Inflammatory macrophage (primary cell): ENCODE results near the gene TICAM2.
A peak's percentile ranks its signal among the peaks of the same experiment; 100 is the strongest.
"Not testable (repeated sequence)": the region's sequence is repeated elsewhere in the genome, so short reads cannot be mapped to it uniquely, and the experiment has no call there.

Experiments
- DNase-seq, 2 donors: peaks; one replicate each; pipeline ENCODE4 v3.0.0-alpha.2; 2020 to 2022
- total RNA-seq, 18 experiments: gene quantifications; one replicate each; lab custom pipeline; 2026; ENCODE audit warnings: mixed read lengths in 6 of 18, inconsistent platforms in 2 of 18; lab: John Stamatoyannopoulos, UW

TICAM2 gene, protein sequence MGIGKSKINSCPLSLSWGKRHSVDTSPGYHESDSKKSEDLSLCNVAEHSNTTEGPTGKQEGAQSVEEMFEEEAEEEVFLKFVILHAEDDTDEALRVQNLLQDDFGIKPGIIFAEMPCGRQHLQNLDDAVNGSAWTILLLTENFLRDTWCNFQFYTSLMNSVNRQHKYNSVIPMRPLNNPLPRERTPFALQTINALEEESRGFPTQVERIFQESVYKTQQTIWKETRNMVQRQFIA
- 0.13 to 5.8 (median 1.1) reads per million in 18 experiments for total RNA-seq

DNA sequence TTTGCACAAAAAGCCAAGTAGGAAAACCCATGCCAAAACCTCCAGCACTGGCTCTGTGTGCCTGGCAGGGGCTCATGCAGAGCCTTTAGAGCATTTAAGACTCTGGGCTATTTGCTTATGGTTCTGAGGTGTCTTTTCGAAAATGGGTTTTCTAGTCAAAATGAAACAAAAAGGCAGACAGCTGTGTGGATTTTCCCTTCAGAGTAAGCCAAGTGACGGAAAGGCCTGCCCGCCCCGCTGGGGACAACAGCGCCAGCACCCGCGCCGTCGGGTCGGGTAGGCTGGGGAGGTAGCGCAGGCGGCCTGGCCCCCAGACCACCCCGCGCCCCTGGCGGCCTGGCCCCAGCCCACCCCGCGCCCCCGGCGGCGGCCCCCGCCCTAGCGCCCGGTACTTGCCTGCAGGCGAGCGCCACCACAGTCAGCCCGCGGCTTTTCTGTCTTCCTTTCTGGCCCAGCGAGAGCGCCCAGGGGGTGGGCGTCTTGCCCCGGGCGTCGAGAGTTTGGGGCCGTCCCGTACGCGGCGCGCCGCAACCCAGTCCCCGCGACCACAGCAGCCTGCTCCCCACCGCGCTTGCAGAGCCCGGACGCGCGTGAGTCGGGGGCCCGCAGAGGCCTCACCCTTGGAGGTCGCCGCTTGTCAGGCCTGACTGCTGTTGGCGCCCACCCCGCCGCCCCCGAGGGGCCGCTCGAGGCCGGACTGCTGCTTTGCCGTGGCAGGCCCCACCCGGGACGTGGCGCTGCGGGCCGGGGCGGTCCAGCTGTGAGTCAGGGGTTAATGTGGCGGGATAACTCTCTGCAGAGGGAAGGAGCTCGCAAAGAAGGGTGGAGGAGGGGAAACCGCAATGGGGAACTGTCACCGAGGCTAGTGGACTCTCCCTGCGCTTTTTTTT is at the start of gene TICAM2:
TICAM2 (minus strand) TSS at position 779 of the 890 bp plus-strand sequence. CDS start 21,223 bp downstream, outside the sequence.
- peak; percentile 78 to 79 for DNase-seq

DNA sequence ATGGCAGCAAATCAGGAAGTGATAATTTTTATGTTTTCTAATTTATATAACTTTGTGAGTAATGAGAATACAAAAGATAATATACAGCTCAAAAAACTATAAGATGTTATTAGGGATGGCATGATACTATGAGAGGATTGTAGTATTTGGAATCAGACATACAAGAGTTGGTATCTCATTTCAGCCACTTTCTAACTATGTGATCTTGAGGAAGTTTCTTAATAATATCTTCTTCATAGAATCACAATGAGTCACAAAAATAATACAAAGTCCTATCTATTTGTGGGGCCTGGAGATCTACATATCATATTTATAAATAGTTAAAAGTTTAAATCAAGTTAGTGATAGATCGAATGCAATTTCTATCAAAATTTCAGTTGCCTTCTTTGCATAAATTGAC is 47.3 kb upstream of the TICAM2 start:
- no peak for DNase-seq

DNA sequence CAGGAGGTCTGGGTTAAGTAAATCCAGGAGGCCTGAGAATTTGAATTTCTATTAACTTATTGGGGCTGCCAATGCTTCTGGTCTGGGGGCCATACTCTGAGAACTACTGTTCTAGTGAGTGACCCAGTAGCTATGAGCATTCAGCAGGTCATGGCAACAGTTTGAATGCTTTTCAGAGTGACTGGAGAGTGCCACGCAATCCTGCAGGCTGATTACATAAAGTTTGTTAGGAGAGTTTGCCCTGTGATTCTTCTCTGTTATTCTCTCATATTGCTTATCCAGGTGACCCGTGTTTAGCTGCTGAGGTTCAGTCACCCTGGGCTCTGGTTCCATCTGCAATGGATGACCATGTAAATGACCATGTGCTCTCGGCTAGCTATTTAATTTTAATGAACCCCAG is 45.8 kb upstream of the TICAM2 start:
- no peak for DNase-seq

DNA sequence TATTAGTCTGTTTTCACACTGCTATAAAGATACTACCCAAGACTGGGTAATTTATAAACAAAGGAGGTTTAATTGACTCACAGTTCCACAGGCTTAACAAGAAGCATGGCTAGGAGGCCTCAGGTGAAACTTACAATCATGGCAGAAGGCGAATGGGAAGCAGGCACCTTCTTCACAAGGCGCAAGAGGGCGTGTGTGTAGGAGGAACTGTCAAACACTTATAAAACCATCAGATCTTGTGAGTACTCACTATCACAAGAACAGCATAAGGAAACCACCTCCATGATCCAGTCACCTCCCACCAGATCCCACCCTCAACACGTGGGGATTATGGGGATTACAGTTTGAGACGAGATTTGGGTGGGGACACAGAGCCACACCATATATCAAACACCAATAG is 43.1 kb upstream of the TICAM2 start:
- not testable (repeated sequence) for DNase-seq

DNA sequence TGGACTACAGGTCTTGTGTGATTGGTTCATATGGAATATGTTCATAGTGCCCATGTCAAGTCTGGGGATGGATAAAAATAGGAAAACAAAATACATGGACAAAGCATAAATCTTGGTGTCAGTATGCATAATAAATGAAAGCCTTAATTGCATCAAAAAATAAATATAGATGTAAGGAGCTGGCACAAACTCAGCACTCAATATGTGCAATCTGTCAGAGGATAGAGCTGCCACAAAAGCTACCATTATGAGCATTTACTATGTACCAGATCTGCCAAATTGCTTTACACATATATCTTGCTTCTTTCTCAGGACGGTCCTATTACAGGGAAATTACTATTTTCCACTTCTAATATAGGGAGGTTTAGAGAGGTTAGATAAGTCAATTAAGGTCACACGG is 41.8 kb upstream of the TICAM2 start:
- no peak for DNase-seq

DNA sequence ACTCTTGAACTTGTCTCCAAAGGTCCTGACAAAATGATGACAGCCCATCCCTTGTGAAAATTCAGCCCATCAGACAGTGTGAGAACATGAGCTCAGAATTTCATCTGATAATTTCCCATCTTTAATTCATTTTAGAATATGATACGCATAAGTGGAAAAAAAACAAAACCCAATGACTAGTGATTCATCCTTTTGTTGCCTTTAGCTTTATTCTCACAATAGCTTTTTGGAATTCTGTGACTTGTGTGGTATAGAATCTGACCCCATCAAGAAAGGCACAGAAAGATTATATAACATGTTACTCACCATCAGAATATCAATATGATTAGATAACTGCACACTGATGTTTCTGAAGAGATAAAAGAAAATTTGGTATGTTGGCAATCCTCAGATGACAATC is 39.7 kb upstream of the TICAM2 start:
- DNase-seq: no peak

DNA sequence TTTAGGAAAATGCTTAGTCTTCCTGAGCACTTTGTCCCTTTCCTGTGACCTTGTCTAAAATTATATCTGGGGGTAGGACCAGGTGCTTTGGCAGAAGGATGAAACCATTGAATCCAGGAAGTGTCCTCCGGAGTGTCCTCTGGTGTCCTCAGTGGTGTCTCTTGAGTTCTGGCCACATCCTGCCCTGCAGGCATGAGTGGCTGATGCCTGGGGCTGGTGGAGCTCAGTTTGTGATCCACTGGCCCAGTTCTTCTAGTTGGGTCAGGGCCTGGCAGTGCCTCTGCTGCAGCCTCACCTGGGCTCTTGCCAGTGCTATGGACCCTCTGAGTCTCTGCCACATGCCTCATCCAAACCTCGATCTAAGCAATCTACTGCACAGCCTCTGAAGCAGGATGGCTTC is 38.0 kb upstream of the TICAM2 start:
- DNase-seq: no peak

DNA sequence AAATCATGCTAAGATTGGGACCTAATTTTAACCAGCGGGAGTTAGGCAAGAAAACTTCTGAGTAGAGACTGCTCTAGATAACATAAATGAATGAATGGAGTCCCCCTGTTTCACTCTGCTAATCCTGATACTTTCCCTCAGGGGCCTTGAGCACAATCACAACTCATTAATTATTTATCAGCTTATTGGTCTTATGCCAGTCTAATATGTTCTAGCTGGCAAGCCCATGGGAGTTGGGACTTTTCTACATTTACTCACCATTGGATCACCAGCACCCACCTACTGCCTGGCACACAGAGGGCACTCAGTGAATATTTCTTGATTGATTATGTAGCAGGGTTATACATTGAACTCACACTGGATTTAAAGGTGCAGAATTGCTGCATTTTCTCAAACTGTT is 37.1 kb upstream of the TICAM2 start:
- no peak for DNase-seq

DNA sequence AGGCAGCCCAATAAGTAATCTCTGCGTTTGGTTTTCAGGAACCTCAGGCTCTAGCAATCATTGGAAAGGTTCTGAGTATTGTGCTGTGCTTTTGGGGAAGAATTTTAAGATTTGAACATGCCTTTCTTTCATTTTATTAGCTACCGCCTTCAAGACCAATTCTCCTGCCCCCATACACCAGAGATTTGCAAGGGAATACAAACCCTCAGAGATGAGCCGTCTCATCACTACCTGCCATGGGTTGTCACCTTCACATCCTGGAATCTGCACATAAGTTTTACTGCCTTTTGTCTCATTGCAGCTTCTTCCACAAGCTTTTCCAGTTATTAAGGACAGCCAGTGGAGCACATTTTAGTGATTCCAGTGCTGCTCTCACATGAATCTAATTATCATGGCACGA is 35.2 kb upstream of the TICAM2 start:
- DNase-seq: no peak

DNA sequence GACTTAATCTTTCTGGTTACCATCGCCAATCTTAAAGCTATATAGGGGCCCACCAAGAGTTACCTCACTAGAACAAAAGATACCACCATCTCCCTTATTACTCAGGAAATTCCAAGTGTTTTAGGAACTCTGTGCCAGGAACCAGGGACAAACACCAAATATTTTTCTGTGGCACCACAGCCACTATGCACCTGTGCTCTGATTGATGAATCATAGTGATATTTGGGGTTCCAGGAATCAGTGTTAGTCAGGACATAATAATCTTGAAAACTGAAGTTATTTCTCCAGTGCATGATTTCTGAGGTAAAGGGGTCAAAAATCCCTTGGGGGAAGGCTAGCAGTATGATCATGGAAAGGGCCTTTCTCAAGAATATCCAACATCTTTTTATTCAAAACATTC is 33.7 kb upstream of the TICAM2 start:
- no peak for DNase-seq

DNA sequence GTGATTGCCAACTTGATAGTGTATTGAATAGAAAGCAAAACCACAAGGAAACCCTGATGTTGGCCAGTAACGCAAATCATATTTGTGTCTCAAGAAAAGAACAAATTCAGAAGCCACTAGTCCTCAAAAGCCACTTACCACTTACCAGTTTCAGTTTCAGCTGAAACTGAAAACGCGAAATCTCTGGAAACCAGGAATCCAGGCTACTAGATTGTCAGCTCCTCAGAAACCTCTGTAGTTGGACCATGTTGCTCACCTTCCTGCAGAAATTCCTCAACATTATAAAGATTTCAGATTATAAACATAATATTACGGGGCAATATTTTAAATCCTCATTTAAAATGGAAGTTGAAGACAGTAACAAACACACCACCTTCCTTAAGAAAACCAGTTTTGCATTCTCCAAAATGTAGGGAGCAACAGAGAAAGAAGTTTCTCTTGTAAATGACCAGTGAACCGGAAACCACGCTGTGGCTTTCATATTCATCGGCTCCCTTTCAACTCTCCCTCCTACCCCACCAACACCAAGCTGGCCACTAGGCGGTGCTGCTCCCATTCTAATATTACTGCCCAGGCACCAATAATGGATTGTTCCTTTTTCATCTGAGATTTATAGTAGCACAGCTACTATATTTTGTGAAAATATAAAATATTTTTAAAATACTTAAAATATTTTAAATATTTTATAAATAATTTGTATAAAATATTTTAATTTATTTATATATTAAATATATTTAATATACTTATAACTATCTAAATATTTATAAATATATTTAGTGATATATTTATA is 32.3 kb upstream of the TICAM2 start:
- peak; percentile 85 to 91 for DNase-seq

DNA sequence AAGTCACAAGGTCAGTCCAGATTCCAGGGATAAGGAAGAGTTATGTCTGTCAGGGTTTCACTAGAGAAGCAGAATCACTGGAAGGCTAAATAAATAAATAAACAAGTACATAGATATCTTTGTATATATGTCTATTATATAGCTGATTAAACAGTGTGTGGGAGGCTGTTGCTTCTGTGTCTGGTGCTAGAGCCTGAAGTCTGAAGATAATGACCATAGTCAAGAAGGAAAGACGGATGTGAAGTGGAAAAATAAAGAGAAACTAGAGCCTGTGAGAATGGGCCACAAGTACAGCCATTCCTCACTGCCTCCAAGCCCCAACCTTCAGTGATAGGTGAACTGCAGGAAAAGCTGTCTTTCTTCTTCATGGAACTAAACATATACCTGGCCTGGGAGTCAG is 27.6 kb upstream of the TICAM2 start:
- DNase-seq: no peak

DNA sequence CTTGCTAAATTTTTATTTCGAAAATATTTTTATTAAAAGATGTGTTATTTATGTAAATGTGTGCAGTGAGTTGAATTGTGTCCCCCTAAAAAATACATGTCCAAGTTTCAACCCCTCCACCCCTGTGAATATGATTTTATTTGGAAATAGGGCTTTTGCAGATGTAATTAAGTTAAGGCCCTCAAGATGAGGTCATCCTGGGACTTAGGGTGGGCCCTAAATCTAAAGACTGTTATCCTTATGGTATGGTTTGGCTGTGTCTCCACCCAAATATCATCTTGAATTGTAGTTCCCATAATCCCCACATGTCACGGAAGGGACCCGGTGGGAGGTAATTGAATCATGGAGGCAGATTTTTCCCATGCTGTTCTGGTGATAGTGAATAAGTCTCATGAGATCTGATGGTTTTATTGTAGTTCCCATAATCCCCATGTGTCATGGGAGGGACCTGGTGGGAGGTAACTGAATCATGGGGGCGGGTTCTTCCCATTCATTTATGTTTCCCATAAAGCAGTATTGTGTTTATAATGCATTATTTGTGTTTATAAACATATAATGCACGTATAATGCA is 25.1 kb upstream of the TICAM2 start:
- DNase-seq: peak; percentile 43 to 56

DNA sequence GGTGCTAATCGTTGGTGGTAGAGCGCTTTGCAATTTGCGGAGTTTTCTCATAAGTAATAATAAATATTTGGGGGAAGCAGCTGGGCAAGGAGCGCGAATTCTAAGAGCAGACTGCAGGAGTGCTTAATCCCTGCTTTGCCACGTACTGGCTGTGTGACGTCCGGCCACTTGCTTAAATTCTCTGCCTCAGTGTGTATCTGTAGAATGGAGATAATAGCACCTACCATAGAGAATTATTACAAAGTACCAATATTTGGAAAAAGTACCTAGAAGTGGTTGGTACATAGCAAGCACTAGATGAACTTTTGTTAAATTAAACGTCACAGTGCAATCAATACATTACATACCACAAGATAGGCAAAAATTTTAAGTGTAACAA is 24.2 kb upstream of the TICAM2 start:
- no peak for DNase-seq

DNA sequence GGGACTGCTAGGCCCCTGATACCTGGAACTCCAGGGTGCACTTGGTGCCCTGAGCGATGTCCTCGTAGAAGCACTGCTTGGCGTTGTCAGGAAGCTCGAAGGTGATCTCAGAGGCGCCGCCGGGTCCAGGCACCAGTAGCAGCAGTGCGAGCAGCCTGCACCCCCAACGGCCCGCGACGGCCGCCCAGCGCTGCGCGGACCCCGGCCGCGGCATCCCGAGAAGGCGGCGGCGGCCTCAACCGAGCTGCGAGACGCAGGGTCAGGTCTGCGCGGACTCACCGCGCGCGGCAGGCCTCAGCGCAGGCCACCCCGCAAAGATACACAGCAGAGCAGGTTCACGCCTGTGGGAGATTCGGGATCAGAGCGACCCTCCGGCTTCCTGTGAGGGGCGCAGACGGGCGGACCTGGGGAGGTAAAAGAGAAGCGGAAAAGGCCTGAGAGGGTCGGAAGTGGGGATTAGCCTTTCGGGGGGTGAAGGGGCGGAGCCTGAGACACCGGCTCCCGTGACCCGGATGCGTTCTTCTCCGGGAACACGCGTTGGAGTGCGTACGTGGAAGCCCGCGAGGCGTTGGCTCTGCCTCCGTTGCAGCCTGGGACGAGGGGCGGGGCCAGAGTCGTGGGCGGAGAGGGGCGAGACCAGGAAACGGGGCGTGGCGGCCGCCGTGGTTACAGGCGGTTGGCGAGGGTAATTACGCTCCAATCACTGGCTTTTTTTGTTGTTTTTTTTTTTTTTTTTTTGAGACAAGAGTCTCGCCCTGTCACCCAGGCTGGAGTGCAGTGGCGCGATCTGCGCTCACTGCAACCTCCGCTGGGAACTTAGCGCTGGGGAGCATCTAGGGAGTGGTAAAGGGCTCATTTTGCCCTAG is 23.5 kb upstream of the TICAM2 start, which contains the start of gene TMED7:
TMED7 (minus strand) TSS at position 458 of the 866 bp plus-strand sequence; CDS start at position 214, 244 bp downstream.
- peak; percentile 100 for DNase-seq

DNA sequence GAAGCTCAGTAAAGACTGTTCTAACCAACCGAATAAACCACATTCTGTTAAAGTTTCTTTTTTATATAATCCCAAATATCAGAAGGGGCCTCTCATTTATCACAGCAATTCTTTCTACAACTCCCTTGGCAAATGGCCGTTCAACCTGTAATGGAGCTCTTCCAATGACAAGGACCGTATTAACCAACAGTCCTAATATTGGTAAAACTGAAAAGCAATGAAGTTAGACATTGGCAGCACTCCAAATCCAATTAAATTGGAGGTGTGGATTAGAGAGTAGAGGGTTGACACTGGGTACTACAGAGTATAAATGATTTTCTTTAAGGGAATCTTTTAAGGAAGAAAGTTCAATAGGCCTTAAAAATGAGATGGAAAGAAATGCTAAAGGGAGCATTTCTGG is 22.7 kb upstream of the TICAM2 start:
- DNase-seq: peak in 1 of 2 donors; percentile 10

DNA sequence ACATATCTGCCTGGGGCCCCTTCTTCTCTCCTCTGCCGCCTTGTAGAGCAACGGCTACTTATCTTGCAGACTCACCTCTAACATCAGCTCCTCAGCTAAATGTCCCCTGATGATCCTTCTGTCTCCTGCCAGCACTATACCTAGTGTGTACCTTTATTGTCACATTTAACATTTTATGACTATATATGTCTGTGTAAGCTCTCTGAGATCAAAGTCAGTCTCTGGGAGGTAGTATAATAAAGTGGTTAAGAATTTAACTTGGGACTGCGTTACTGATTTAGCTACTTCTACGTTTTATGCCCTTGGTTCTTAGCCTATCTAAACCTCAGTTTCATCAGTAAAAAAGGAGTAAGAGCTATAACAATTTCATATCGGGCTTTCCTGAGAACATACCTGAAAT is 21.4 kb upstream of the TICAM2 start:
- no peak for DNase-seq

DNA sequence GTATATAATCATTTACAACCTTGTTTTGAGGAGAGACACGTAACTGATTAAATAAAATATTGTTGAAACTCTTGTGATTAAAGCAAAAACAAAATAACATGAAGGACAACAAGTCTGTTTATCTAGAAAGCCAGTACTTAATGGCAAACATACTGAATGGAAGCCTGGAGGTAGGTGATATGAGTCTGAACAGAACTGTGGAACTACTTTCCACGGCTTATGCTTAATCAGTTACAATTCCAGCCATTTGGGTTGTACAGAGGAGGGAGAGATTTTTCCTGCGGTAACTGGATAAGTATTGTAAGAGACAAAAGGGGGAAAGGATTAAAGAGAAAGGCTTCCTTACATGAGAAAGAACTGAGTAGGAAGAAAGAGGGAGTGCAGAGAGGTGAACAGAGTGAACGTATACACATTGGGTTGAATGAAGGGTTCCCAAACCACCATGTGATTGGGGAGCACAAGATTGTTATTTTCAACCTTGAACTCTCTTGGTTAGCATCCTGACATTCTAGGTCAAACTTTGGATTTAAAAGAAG is 19.2 kb upstream of the TICAM2 start:
- DNase-seq: no peak

DNA sequence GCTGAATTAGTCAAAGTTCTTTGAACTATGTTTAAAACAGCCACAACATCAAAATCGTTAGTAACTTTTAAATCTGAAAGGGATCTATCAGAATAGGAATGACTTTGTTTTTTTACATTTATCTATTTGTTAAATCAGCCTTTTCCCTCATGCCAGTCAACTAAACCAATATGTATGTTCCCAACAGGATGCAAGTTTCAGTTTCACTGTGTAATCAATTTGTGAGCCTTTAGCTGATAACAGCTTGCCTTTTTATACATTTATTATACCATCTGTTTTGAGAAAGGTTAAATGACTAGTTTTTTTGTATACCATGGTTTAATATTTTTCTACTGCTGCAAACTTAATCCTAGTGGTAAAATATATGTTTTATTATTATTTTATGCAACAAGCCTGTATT is 14.6 kb upstream of the TICAM2 start:
- DNase-seq: no peak

DNA sequence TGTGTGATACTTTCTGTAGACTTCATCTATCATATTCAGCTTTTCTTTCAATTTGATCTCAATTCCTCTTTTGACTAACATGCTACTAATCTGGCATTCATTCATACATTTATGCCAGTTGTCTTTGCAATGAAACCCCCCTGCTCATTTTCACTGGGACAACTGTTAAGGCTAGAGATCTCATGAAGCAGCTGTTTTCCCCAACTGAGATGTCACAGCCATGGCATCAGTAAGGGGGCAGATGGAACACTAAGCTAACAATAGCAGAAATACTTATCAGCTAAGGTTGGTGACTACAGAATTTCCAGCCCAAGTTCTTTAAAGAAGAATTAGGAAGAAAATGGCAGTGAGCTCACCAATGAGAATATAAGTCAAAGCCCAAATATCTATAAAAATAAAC is 14.2 kb upstream of the TICAM2 start:
- DNase-seq: no peak

DNA sequence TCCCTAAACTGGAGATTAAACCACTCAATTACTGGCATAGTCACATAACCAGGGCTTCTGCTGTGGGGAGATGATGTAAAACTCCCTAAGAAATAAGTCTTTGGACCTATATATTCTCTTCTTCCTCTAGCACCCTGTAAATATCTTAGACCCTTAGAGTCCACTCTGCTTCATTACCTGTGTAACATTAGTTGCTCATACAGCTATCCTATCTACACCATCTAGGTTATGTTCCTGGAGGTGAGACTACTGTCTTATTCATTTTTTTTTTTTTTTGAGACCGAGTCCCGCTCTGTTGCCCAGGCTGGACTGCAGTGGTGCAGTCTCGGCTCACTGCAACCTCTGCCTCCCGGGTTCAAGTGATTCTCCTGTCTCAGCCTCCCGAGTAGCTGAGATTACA is 9.6 kb upstream of the TICAM2 start:
- no peak for DNase-seq
